Stimulated activated CD4-positive, alpha-beta T cell treated with anti-CD3 and anti-CD28 coated beads, Interleukin-2, amount 100 ng/mL, for 24 hours (primary cell): ENCODE data around the gene APEH.
A peak's percentile ranks its signal among the peaks of the same experiment; 100 is the strongest.

ENCODE experiments used
- DNase-seq, 2 donors: peaks; one replicate each; pipeline ENCODE4 v3.0.0-alpha.2; 2020

The APEH gene

DNA sequence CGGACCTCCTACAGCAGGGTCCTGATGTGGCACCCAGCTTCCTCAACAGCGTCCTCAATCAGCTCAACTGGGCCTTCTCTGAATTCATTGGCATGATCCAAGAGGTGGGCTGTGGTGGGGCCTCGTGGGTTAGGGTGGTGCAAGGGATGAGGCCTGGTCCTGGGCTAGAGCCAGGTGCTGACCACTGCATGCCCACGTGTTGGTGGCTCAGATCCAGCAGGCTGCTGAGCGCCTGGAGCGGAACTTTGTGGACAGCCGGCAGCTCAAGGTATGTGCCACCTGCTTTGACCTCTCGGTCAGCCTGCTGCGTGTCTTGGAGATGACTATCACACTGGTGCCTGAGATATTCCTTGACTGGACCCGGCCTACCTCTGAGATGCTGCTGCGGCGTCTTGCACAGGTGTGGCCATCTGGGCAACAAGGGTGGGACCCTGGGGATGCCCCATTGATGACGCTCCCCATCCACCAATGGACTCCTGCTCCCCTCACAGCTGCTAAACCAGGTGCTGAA, 41.5 kb downstream of the APEH start:
- no peak for DNase-seq

DNA sequence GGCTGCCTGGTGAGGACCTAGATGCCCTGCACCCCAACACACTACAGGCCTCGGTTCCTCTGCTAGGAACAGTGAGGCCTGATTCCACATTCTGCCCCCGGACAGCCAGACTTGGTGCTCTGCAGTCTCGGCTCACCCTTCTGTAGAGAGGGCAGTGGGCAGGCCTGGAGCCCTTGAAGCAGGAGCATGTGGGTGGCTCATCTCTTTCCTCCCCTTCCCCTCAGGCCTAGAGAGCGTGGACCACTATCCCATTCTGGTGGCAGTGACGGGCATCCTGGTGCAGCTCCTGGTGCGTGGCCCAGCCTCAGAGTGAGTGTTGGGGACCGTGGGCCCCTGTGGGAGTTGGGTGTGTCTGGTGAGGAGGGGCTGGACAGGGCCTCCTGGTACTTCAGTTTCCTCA, 42.0 kb downstream of the APEH start:
- DNase-seq = no peak

DNA sequence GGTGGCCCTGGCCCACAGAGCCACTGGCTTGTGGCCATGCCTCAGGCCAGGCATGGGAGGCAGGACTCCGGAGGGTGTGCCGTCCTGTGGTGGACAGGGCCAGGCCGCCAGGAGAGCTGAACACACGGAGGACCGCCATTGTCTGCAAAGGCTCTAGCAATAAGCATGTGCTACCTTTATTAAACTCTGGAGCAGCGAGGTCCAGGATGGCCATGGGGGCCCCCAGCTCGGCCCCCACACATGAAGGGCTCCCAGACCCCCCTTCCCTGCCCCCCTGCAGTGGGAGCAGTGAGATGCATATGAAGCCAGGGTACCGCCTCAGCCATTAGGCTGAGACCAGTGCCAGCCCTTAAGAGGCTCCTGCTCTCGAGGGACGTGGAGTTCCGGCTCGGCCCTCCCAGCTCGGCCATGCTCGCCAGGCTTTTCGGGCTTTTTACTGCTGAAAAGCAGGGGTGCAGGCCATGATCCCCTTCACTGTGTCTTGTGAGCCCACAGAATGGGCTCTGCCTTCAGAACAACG, 42.6 kb downstream of the APEH start:
- DNase-seq = no peak

DNA sequence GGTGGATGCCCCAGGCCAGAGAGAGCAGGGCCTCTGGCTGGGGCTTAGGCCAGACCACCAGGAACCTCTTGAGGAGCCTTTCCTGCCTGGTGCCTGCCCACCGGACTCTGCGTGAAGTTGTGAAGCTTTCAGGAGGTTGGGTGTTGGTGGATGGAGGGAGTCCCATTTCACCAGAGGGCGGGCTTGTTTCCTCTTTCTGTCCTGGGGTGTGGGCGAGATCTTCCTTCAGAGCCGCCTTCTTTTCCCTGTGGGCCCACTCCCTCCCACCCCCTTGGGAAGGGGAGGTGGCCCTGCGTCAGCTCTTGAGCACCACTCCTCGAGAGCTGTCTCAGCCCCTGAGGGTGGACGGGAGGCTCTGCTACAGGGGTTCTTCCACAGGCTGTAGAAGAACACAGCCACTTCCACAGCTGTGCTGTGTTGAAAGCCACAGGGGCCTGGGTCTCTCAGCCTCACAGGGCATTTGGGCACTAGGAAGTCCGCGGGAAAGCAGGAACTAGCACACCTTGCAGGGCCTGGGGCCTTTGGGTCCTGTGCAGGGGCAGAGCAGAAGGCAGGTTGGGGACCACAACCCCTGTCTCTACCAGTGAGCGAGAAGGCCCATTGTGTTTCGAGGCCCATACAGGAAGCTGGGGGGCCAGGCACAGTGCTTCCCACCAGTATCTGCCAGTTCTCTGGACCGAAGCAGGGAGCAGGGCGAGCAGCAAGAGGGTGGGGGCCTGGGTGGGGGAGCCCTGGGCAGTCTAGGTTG, 43.2 kb downstream of the APEH start:
- no peak for DNase-seq

DNA sequence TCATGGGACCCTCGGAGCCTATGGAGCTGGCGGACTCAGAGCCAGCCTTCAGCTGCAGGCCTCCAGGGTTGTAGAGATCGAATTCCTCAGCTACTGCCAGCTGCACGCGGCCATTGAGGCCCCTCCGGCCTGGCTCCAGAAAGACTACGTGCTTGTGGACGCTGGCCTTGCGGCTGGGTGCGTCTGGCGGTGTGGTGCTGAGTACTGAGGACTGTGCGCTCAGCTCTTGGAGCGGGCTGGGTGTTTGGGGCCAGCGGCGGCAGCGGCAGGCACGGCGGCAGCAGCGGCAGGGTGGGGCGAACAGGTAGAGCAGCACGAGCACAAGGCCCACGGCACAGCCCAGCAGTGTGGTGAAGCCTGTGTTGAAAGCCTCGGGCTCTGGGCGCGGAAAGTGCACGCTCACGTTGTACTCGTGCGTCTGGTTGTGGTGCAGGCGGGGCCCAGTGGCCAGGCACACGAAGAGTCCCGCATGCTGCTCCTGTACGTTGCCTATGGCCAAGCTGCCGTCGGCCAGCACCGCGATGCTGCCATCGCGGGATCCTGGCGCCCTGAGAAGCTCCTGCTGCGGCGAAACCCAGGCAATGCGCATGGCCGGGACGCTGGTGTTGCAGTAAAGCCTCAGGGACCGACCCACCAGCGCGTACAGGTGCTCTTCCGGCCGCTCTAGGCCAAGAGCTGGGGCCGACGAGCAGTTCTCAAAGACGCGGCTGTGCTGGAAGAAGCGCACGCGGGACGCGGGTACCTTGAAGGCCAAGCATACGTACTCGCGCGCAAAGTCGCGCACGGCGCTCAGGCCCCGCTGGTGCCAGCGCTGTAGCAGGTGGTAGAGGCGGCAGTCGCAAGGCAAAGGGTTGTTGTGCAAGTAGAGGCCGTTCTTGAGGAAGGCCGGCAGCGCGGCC, 44.1 kb downstream of the APEH start:
- DNase-seq = no peak

DNA sequence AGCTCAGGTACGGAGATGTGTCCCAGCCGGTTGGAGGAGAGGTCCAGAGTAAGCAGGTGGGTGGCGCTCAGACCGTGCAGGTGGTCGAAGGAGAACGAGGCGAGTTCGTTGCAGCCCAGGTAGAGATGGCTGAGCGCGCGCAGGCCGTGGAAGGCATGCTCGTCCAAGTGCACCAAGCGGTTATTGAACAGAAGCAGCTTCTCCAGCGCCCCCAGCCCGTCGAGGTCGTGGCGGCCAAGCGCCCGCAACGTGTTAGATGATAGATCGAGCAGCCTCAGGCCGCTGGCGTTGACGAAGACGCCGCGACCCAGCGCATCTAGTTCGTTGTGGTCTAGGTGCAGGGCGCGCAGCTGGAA, 44.7 kb downstream of the APEH start:
- DNase-seq = peak in 1 of 2 donors; percentile 47

DNA sequence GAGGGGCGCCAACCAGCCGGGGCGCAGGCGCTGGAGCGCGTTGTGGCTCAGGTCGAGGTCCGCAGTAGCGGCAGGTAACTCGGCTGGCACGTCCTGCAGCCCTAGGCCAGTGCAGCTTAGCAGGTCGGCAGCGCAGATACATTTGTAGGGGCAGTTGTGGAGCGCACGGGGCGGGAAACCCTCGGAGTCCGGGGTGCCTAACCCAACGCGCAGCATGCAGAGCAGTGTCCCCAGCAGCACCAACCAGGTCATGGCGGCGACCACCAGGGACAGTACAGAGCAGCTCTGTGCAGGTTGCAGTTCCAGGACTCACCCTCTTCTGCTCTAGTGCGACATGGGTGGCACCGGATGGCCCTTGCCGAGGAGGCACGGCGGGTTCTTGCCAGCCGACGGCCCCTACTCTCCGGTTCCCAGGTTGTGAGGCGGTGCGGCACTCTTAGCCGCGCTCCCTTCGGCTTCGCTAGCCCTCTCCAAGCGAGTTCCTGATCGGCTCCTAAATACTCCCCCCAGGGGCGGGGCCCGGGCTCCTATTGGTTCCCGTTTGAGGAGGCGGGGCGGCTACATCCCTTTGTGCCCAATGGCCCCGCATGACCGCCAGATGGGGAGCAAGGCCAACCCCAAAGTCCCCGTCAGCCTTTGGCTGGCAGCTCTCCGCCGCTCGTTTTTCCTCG, 45.2 kb downstream of the APEH start, which contains the start of gene AMIGO3:
Gene AMIGO3 (minus strand): TSS at position 471 of the 671 bp plus-strand sequence. CDS start 219 bp downstream, at position 252.
- DNase-seq = peak; percentile 93 to 94

DNA sequence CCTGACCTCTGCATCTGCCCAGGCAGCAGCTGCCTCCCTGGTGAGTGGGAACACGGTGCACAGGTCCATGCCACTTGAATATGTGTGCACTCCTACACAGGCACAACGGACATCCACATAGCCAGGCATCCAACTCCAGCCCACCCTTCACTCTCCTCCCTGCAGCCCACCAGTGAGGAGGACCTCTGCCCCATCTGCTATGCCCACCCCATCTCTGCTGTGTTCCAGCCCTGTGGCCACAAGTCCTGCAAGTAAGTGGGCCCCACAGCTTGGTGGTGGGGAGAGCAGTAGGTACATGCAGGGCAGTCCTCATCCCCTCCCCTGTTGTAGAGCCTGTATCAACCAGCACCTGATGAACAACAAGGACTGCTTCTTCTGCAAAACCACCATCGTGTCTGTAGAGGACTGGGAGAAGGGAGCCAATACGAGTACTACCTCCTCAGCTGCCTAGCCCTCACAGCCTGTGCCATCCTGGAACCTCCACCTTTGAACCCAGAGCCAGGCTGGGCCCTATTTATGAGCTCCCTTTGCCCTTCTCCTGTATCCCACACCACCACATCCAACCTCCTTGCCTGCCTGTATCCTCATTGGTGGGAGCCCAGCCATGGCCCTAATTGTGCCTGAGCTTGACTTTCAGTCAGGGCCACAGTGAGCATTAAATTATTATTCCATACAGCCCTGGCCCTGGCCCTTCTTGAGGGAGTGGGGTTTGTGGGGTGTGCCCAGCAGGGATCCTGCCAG, 46.9 kb downstream of the APEH start:
- DNase-seq = no peak

DNA sequence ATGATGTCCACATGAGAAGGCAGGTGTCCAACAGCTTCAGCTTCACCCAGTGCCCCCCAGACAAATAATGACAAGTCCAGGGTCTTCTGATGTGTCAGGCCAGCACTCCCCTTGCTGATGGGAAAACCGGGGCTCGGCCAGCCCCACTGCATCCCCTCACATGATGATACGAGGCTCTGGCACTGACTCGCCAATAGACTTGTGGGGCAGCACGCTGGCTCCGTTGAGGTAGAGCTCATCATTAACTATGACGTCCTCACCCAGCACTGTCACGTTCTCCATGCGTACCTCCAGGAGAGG, 47.4 kb downstream of the APEH start:
- no peak for DNase-seq

DNA sequence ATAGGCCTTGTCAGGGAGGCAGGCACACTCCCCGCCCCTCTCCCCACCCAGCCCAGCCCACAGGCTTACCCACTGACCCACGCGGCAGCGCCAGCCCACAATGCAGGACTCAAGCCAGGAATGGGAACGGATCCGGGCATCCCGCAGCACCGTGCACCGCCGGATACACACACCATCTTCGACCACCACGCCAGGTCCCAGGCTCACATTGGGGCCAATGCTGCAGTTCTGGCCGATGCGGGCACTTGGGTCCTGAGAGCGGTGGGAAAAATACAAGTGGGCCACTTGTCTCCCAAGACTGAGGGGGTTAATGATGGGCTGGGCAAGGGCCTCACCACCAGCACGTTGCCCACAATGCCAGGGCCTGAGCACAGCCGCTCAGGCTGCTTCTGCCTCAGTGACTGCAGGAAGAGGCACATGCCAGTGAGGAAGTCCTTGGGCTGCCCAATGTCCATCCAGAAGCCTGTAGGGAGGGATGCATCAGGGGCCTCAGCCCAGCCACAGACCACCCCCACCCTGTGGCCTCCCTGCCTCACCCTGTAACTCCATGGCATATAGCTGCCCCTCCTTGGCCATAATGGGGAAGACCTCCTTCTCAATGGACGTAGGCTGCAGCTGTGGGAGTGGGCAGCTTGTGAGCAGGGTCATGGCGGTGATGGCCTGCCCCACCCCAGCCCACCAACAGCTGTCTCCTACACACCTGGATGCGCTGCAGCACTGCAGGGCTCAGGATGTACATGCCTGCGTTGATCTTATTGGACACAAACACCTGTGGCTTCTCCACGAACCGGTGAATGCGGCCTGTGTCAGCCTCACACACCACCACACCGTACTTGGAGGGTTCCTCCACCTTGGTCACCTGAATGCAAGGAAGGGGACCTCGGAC, 48.0 kb downstream of the APEH start:
- no peak for DNase-seq

DNA sequence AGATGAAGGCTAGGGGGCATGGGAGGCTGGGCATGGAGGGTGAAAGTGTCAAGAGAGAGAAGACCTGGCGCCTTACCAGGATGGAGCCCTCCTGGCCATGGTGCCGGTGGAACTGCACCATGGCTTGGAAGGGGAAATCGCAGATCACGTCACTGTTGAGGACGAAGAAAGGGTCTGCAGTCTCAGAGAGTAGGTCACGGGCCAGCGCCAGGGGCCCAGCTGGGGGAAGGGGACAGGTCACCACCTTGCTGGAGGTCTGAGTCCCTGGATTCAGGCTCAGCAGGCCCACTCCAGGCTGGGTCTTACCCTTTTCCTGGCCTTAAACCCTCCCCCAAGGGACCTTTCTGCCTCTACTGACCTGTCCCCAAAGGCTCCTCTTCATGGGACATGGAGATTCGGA, 48.7 kb downstream of the APEH start:
- DNase-seq = no peak

DNA sequence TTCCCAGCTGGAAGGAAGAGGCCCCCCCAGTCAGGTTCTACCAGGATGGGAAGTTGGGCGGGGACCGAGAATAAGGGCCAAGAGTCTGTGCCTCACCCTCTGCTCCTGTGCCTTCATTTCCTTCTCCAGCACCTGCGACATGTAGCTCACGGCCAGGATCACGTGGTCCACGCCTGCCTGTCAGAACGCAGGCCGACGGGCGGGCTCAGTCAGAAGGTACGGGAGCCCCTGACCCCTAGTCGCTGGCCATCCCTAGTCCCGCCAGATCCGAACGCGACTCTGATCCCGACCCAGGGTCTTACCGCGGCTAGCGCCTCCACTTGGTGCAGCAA, 49.1 kb downstream of the APEH start:
- peak; percentile 66 to 70 for DNase-seq

DNA sequence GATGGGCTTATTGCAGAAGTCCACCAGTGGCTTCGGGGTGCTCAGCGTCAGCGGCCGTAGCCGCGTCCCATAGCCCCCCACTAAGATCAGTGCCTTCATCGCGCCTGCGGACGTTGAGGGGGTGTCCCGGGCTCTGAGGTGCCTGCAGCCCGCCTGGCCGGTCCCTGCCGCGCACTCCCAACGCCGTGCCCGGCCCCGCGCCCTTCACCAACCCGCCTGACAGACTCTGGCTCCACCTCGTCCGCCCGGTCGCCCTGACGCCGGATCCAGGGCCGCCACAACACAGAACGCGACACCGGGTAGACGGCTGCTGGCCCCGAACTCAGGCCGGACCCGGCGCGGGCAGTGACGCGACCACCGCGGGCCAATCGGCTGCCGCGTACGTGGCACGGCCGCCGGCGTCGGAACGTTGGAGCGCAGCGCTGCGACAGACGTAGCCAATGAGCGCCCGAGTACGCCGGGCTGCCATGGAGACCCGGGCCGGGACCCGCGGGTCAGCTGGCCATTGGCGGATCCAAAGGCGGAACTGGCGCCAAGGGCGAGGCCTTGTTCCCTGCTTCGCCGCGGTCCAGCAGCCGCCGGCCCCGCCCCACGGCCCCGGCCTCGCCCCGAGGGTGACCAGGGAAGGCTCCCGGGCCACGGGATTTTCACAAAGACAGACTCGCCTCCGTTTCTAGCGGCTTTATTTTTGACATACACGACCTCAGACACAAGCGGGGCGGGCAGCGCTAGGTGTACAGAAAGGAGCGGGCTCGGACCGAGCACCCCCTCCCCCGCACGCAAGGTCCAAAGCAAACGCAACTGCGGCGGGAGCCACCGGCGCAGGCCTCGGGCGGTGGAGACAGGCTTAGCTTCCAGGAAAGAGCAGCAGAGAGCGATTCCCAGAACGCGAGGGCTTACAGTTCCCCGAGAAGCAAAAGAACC, 49.7 kb downstream of the APEH start, which contains the start of gene GMPPB:
Gene GMPPB (minus strand): TSS at position 324 of the 924 bp plus-strand sequence. CDS start 225 bp downstream, at position 99.
- DNase-seq = peak; percentile 93 to 96

DNA sequence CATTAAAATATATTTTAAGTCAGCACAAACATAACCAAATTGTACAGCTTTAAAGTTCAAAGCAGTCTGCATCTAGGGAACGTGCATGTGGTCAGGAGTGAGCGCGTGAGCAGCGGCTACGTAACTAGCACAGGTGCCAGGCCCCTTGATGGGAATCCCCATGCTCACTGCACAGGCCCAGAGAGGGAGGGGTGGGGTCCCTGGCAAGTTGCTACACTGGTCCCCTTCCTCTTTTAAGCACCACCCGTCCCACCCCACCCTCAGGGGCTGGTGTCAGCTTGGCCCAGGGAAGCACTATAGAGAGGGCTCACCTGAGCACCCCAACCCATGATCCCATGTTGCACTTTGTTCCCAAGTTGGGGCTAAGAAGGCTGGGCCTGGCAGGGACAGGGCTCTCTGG, 50.4 kb downstream of the APEH start:
- no peak for DNase-seq

DNA sequence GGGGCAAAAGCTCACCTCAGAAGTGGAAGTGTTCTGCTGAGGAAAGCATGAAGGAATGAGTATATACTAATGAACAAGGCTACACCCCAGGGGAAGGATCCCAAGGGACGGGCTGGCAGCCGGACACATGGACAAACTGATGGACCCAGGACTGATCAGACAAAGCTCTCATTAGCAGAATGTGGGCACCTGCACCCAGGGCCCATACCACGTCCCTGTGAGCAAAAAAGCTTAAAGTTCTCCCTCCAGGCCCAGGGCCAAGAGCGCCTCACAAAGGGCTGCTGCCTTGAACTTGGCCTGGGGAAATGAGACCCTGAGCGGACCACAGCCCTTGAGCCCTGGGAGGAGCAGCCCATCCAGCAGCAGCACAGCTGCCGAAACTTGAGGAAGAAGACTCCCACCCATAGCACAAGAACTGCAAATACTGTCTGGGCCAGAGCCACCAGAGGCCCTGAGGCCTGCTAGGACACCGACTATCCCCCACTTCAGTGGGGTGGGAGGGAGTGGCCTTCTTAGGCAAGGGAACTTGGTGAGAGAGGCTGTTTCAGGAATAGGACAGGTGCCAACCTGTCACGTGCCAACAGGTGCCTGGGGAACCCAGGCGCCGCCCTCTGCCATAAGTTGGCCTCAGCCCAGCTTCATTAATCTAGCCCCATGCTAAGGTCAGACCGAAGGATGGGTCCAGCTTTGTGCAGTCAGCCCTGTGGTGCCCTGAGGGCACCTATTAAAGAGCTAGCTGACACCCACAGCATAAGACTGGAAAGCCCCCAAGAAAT, 51.9 kb downstream of the APEH start:
- no peak for DNase-seq

DNA sequence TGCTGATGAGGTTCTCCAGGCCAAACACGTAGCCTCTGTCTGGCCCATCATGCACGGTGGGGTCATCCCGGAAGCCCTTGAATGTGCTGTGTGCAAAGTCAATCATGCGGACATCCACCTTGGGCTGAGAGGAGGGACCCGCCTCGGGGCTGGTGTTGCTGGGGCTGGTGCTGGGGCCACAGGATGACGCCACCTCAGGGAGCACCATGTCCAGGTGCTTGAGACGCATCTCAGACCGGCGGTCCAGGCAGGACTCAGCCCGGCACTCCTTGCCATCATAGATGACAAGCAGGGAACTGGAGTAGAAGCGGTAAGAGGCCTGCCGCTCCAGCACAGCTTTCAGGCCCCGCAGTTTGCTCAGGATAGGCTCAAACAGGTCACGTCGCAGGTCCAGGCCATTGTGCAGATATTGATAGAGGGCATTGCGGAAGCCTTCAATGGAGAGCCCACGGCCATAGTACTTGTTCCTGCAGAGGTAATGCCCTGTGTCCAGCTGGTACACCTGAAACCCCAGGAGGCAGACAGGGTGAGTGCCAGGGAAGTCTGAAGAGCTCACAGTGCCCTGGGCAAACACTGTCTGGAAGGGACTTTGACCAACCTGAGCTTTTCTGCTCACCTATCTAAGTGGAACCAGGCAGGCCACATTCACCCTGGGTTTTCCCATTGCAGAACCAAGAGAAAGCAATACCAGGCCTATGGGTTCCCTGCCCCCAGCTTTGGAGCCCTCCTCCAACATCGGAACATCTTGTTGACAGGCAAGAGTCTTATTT, 53.2 kb downstream of the APEH start:
- DNase-seq = no peak

DNA sequence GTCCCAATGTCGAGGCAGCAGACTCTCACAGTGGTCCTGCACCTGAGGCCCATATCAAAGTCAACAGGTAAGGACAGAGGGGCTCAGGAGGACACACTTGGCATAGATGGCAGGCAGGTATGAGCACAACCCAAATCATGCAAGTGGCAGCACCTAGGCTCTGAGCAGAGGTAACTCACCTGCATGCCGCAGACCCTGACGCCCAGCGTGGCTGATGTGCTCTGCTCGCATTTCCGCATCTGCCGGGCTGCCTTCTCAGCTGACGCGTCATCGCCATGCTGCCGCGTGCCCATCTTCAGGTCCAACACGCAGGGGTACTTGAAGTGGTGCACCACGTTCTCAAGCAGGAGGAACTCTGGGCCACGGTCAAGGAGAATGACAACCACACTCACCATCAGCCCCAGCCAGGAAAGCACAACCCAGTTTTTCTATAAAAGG, 53.8 kb downstream of the APEH start:
- no peak for DNase-seq

DNA sequence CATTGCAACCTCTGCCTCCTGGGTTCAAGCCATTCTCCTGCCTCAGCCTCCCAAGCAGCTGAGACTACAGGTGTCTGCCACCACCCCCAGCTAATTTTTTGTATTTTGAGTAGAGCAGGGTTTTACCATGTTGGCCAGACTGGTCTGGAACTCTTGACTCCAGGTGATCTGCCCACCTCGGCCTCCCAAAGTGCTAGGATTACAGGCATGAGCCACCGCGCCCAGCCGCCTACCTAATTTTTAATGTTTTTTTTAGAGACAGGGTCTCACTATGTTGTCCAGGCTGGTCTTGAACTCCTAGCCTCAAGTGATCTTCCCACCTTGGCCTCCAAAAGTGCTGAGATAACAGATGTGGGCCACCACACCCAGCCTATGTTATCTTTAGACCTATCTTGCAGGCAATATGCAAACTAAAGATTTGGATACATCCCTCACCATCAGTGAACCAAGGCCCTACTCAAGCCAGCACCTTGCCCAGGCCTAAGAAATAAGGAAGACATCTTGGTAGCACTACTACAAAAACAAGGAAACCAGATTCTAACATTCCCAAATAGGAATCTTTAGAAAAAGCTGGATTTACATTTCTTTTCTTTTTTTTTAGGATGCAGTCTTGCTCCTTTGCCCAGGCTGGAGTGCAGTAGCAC, 55.9 kb downstream of the APEH start:
- no peak for DNase-seq
